ENCODE data around the gene ELP6.

DNA sequence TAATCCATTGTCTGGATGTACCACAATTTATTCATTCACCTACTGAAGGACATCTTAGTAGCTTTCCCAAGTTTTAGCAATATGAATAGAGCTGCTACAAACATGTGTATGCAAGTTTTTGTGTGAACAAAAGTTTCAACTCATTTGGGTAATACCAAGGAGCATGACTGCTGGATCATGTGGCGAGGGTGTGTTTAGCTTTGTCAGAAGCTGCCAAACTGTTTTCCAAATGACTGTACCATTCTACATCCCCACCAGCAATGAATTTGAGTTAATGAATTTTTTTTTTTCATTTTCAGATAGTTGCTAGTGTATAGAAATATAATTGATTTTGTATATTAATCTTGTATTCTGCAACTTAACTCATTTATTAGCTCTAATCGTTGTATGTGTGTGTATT is 20.0 kb upstream of the ELP6 start:
- TF ChIP-seq, protein P1, sequence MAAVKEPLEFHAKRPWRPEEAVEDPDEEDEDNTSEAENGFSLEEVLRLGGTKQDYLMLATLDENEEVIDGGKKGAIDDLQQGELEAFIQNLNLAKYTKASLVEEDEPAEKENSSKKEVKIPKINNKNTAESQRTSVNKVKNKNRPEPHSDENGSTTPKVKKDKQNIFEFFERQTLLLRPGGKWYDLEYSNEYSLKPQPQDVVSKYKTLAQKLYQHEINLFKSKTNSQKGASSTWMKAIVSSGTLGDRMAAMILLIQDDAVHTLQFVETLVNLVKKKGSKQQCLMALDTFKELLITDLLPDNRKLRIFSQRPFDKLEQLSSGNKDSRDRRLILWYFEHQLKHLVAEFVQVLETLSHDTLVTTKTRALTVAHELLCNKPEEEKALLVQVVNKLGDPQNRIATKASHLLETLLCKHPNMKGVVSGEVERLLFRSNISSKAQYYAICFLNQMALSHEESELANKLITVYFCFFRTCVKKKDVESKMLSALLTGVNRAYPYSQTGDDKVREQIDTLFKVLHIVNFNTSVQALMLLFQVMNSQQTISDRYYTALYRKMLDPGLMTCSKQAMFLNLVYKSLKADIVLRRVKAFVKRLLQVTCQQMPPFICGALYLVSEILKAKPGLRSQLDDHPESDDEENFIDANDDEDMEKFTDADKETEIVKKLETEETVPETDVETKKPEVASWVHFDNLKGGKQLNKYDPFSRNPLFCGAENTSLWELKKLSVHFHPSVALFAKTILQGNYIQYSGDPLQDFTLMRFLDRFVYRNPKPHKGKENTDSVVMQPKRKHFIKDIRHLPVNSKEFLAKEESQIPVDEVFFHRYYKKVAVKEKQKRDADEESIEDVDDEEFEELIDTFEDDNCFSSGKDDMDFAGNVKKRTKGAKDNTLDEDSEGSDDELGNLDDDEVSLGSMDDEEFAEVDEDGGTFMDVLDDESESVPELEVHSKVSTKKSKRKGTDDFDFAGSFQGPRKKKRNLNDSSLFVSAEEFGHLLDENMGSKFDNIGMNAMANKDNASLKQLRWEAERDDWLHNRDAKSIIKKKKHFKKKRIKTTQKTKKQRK (IDR thresholded peaks at IDR 0.05; ENCODE audit: borderline replicate concordance, low read depth, low read length) = no peak
- no peak for TF ChIP-seq ZFP36 (IDR thresholded peaks at IDR 0.05; ENCODE audit: low read depth, low read length, partially characterized antibody)
- TF ChIP-seq, protein P2, sequence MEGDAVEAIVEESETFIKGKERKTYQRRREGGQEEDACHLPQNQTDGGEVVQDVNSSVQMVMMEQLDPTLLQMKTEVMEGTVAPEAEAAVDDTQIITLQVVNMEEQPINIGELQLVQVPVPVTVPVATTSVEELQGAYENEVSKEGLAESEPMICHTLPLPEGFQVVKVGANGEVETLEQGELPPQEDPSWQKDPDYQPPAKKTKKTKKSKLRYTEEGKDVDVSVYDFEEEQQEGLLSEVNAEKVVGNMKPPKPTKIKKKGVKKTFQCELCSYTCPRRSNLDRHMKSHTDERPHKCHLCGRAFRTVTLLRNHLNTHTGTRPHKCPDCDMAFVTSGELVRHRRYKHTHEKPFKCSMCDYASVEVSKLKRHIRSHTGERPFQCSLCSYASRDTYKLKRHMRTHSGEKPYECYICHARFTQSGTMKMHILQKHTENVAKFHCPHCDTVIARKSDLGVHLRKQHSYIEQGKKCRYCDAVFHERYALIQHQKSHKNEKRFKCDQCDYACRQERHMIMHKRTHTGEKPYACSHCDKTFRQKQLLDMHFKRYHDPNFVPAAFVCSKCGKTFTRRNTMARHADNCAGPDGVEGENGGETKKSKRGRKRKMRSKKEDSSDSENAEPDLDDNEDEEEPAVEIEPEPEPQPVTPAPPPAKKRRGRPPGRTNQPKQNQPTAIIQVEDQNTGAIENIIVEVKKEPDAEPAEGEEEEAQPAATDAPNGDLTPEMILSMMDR (IDR thresholded peaks at IDR 0.05 in 2 of 3, conservative IDR thresholded peaks at IDR 0.05 in 1 of 3; ENCODE audit: insufficient read depth in 2 of 3, low read depth in 1 of 3, low read length in 3 of 3) = no peak
- no peak for TF ChIP-seq TEAD2 (tag; IDR thresholded peaks at IDR 0.05)
- TF ChIP-seq CBFA2T3 (IDR thresholded peaks at IDR 0.05) = no peak
- TF ChIP-seq NRF1 (conservative IDR thresholded peaks at IDR 0.05 in 1 of 2, IDR thresholded peaks at IDR 0.05 in 1 of 2) = no peak
- no peak for TF ChIP-seq ZNF445 (CRISPR knock-in tag; IDR thresholded peaks at IDR 0.05; ENCODE audit: low read depth)
- no peak for TF ChIP-seq ZNF561 (CRISPR knock-in tag; conservative IDR thresholded peaks at IDR 0.05)
- TF ChIP-seq TEAD1 (CRISPR knock-in tag; IDR thresholded peaks at IDR 0.05) = no peak
- TF ChIP-seq PRPF4 (IDR thresholded peaks at IDR 0.05; ENCODE audit: insufficient read depth, low read depth, low read length, poor library complexity, severe bottlenecking) = no peak
